Psoas muscle (tissue), 8 donors: Measurements from ENCODE around the gene WSCD2. TPM values are rescaled to one million over a fixed set of nuclear protein-coding genes. Genes with fewer than 3 reads are reported as not detected.

Experiments used
- ATAC-seq, 4 donors: fragments of 200-7000 bp; cut with Tn5 transposase; one replicate each; pipeline ENCODE4 v1.9.1; 2020; ENCODE audit warnings: moderate library complexity in 3 of 4, mild to moderate bottlenecking in 2 of 4
- DNase-seq, 2 donors: peaks; one replicate each; pipeline ENCODE4 v3.0.0-alpha.2; 2020
- H3K27ac ChIP-seq: fragments of 200-600 bp; one replicate; pipeline ENCODE4 v1.8.0; 2022
- H3K27me3 ChIP-seq, 3 donors: fragments of 200-600 bp in 1 of 3; one replicate each; pipeline versions ENCODE4 v1.6.1 to v1.8.0; 2013 to 2022; ENCODE audit warnings: low read length in 2 of 3, mild to moderate bottlenecking in 2 of 3, moderate library complexity in 1 of 3; ENCODE audit not compliant: insufficient read depth in 3 of 3
- H3K36me3 ChIP-seq, 2 donors: fragments of 200-600 bp in 1 of 2; one replicate each; pipeline versions ENCODE4 v1.6.1 to v1.8.0; 2013 to 2022; ENCODE audit warnings: low read depth in 1 of 2, mild to moderate bottlenecking in 1 of 2, moderate library complexity in 1 of 2; ENCODE audit not compliant: insufficient read depth in 1 of 2
- H3K4me1 ChIP-seq: fragments of 200-600 bp; one replicate; pipeline ENCODE4 v1.8.0; 2022
- H3K4me3 ChIP-seq: fragments of 200-600 bp; one replicate; pipeline ENCODE4 v1.8.0; 2022; ENCODE audit warnings: mild to moderate bottlenecking
- H3K9me3 ChIP-seq: fragments of 200-600 bp; one replicate; pipeline ENCODE4 v1.8.0; 2022
- CTCF ChIP-seq: fragments of 200-600 bp; IDR thresholded peaks from one replicate; pipeline ENCODE4 v1.8.0; 2022; ENCODE audit warnings: antibody characterized with exemption
- WGBS, 3 donors: extraction: QIAGEN DNeasy Blood & Tissue Kit; methylation state at CpG; one replicate each; pipeline versions ENCODE4 v1.1.6 to v1.1.7; 2013; 5-methylcytosine and 5-hydroxymethylcytosine counted together
- intact Hi-C, 2 donors: fragments of 100-400 bp; cut with DNase I; formaldehyde crosslinking; loops; one replicate each; pipeline versions ENCODE4 v1.11.0 to v1.14.2; 2022
- polyA plus RNA-seq, 3 donors: library from polyadenylated mRNA; stranded (reverse); fragments of 200-250 nt; gene quantifications; one replicate each; pipeline ENCODE4 v1.2.3, GENCODE V29; 2013
- total RNA-seq, 4 donors: library from RNA; stranded (reverse); fragmentation: NEBNext Ultra II Directional in 2 of 4; extraction: Animal tissue kit (Norgen Biotek cat#: 25700) in 2 of 4; gene quantifications; one replicate each; pipeline versions ENCODE4 v1.2.1 to v1.2.4, GENCODE V29; 2021 to 2023
- donor health status: healthy with polysubstance abuse.
- donor health status: DM: no; HTN: no; CAD: no; lungs with moderate emphysema.
- donor health status: Bipolar disorder and iron deficiency.
- donor health status: healthy.
- donor health status: DM: yes; HTN: yes; CAD: no.
- donor health status: DM: no; HTN: no; CAD: no.
- donor health status: DM: no; HTN: no; CAD: no.
- donor health status: DM: yes; HTN: yes; CAD: no.

The WSCD2 gene
- total and polyA plus RNA-seq, 7 donors, result 0.01 to 0.21 TPM; not detected in 5

- intact Hi-C loops, result no loop called here
- no peak for TF ChIP-seq CTCF
- H3K27me3 ChIP-seq, result peaks cover 0 to 5% (median 0%) of the 10 kb centered on the region in 3 donors
Observed at GRCh38 chr12:108103087-108103486, 26.0 kb upstream of the WSCD2 start.

GRCh38 chr12:108103517-108103916, 25.6 kb upstream of the WSCD2 start:
- DNase-seq (no peak), ATAC-seq (no peak)
- Histone ChIP-seq H3K9me3 (no peaks in the 10 kb centered on the region), H3K4me3 (no peak overlapping the region), H3K27me3 (peaks cover 0 to 5% (median 0%) of the 10 kb centered on the region in 3 donors), H3K4me1 (no peaks in the 10 kb centered on the region), H3K27ac (no peak overlapping the region), H3K36me3 (no peaks in the 10 kb centered on the region)
- no peak for TF ChIP-seq CTCF
- WGBS, 3 donors, result 64 to 73% (median 66%) methylated on average over 3 of the region's 3 CpGs
- intact Hi-C loops, result no loop called here

More at GRCh38 chr12:108103087-108103486, 26.0 kb upstream of the WSCD2 start:
- ATAC-seq (no peak), DNase-seq (no peak)
- Histone ChIP-seq H3K36me3 (no peaks in the 10 kb centered on the region), H3K9me3 (no peaks in the 10 kb centered on the region), H3K4me3 (no peak overlapping the region), H3K4me1 (no peaks in the 10 kb centered on the region), H3K27ac (no peak overlapping the region)

GRCh38 chr12:108104657-108105056, 24.4 kb upstream of the WSCD2 start:
- intact Hi-C loops, result no loop called here
- Histone ChIP-seq H3K27ac (no peak overlapping the region), H3K4me3 (no peak overlapping the region), H3K36me3 (no peaks in the 10 kb centered on the region), H3K4me1 (no peaks in the 10 kb centered on the region), H3K9me3 (no peaks in the 10 kb centered on the region), H3K27me3 (peaks cover 0 to 5% (median 0%) of the 10 kb centered on the region in 3 donors)
- ATAC-seq (no peak), DNase-seq (no peak)
- WGBS, 3 donors, result 45 to 67% (median 49%) methylated on average over 1 of the region's 1 CpG
- TF ChIP-seq CTCF, result no peak

- Histone ChIP-seq H3K4me1 (no peaks in the 10 kb centered on the region), H3K4me3 (no peak overlapping the region), H3K27ac (no peak overlapping the region), H3K36me3 (no peaks in the 10 kb centered on the region), H3K27me3 (peaks cover 0 to 3% (median 3%) of the 10 kb centered on the region in 3 donors), H3K9me3 (no peaks in the 10 kb centered on the region)
- no peak for TF ChIP-seq CTCF
- intact Hi-C loops, result no loop called here
- WGBS, 3 donors, result 52 to 58% (median 54%) methylated on average over 1 of the region's 1 CpG
- DNase-seq (no peak), ATAC-seq (no peak)
Observed at GRCh38 chr12:108106599-108106998, 22.5 kb upstream of the WSCD2 start.

- ATAC-seq (no peak), DNase-seq (no peak)
- Histone ChIP-seq H3K36me3 (no peaks in the 10 kb centered on the region), H3K4me3 (no peak overlapping the region), H3K4me1 (no peaks in the 10 kb centered on the region), H3K27ac (no peak overlapping the region), H3K27me3 (peaks cover 0 to 3% (median 0%) of the 10 kb centered on the region in 3 donors), H3K9me3 (no peaks in the 10 kb centered on the region)
- no peak for TF ChIP-seq CTCF
- 64 to 76% (median 68%) methylated on average over 4 of the region's 4 CpGs for WGBS, 3 donors
- intact Hi-C loops, result no loop called here
Observed at GRCh38 chr12:108107293-108107692, 21.8 kb upstream of the WSCD2 start.
